ENCODE measurements around the gene HOATZ. TPM values are rescaled to one million over a fixed set of nuclear protein-coding genes. Genes with fewer than 3 reads are reported as not detected.

The HOATZ gene
- polyA plus RNA-seq, 1 experiment = 0.31 TPM

GRCh38 chr11:111524056-111524455, 9.5 kb downstream of the HOATZ start:
- CTCF ChIA-PET = interaction anchor here (0.6 kb wide), 1 partner anchor 1364 kb away, joined by 3 read pairs; no protein-coding TSS in a partner anchor
- no peaks in the 10 kb centered on the region for H3K9me3 ChIP-seq (ENCODE audit: control insufficient read depth, insufficient read depth, low read length)

DNA sequence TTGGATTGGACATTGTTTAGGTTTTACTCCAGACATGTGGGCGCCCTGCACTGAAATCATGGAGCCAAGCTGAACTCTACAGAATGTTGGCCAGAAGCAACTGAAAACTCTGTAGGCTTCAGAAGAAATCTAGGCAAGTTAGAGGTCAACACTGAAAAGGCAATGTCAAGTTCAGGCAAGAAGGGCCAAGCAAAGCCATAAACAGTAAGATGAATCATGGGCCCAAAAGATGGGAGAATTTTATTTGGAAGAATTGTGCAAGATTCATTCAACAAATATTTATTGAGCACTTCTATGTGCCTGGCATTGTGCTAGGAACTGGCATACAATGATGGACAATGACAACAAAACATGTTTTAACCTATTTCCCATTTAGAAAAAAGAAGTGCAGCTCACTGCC, 10.9 kb downstream of the HOATZ start:
- POLR2A ChIA-PET = no interaction called here
- CTCF ChIA-PET = no interaction called here
- no peak overlapping the region for H3K27ac ChIP-seq (ENCODE audit: low read depth, low read length)

More at GRCh38 chr11:111524056-111524455, 9.5 kb downstream of the HOATZ start:
- no peak for DNase-seq (ENCODE audit: low read depth, low spot score)
- no peak overlapping the region for H3K27ac ChIP-seq (ENCODE audit: low read depth, low read length)
- POLR2A ChIA-PET = no interaction called here
- no peak for TF ChIP-seq CTCF (IDR thresholded peaks at IDR 0.05; ENCODE audit: low read depth, low read length)
- no peaks in the 10 kb centered on the region for H3K27me3 ChIP-seq (ENCODE audit: control insufficient read depth, insufficient read depth, low read length)
- no peak overlapping the region for H3K4me3 ChIP-seq (ENCODE audit: low read depth, low read length)

DNA sequence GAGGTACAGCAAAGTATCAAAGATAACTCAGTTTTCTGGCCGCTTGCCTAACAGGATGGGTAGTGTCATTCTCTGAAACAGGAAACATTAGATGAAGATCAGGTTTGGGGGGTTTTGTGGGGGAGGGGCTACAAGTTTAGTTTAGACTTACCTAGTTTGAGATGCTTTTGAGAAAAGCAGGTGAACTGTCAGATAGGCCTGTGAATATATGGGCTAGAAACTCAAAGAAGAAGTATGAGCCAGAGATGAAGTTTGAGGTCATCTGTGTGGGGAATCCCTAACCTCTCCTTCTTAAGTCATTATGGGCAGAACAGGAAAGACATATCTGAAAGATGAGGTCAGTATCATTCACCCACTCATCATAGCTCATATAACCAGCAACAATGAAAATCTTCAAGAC, 11.9 kb downstream of the HOATZ start:
- ChIA-PET CTCF (no interaction called here), POLR2A (interaction anchor here (0.7 kb wide), 1 partner anchor 119 kb away, joined by 3 read pairs; no protein-coding TSS in a partner anchor)
- TF ChIP-seq CTCF (IDR thresholded peaks at IDR 0.05; ENCODE audit: low read depth, low read length) = no peak
- no peak overlapping the region for H3K27ac ChIP-seq (ENCODE audit: low read depth, low read length)
- no peak overlapping the region for H3K4me3 ChIP-seq (ENCODE audit: low read depth, low read length)
- no peaks in the 10 kb centered on the region for H3K9me3 ChIP-seq (ENCODE audit: control insufficient read depth, insufficient read depth, low read length)
- DNase-seq (ENCODE audit: low read depth, low spot score) = no peak
- H3K27me3 ChIP-seq (ENCODE audit: control insufficient read depth, insufficient read depth, low read length) = no peaks in the 10 kb centered on the region

More for the DNA sequence above, 10.9 kb downstream of the HOATZ start:
- DNase-seq (ENCODE audit: low read depth, low spot score) = no peak
- H3K4me3 ChIP-seq (ENCODE audit: low read depth, low read length) = no peak overlapping the region
- H3K9me3 ChIP-seq (ENCODE audit: control insufficient read depth, insufficient read depth, low read length) = no peaks in the 10 kb centered on the region
- no peak for TF ChIP-seq CTCF (IDR thresholded peaks at IDR 0.05; ENCODE audit: low read depth, low read length)
- no peaks in the 10 kb centered on the region for H3K27me3 ChIP-seq (ENCODE audit: control insufficient read depth, insufficient read depth, low read length)

DNA sequence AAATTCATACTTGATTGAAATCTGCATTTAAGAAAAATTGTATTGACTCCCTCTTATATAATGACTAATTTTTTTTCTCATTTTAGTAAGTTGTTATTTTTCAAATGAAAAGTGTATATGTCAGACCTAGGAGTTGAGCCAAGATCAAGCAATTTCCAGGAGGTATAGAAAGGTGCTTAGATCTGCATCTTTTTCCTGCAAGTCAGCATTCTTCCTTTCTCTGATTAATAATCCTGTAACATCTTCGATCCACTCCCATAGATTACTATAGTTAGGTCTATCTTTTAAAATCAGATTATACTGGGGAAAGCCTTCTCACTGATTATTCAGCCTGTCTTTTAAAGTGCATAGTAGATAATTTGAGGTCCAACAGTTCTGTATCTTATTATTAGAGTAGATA, 12.7 kb downstream of the HOATZ start:
- Histone ChIP-seq H3K27ac (ENCODE audit: low read depth, low read length) (no peak overlapping the region), H3K9me3 (ENCODE audit: control insufficient read depth, insufficient read depth, low read length) (no peaks in the 10 kb centered on the region), H3K27me3 (ENCODE audit: control insufficient read depth, insufficient read depth, low read length) (no peaks in the 10 kb centered on the region), H3K4me3 (ENCODE audit: low read depth, low read length) (no peak overlapping the region)
- no peak for DNase-seq (ENCODE audit: low read depth, low spot score)
- ChIA-PET POLR2A (no interaction called here), CTCF (no interaction called here)
- no peak for TF ChIP-seq CTCF (IDR thresholded peaks at IDR 0.05; ENCODE audit: low read depth, low read length)

- no peak for DNase-seq (ENCODE audit: low read depth, low spot score)
- Histone ChIP-seq H3K9me3 (ENCODE audit: control insufficient read depth, insufficient read depth, low read length) (no peaks in the 10 kb centered on the region), H3K27ac (ENCODE audit: low read depth, low read length) (no peak overlapping the region), H3K27me3 (ENCODE audit: control insufficient read depth, insufficient read depth, low read length) (no peaks in the 10 kb centered on the region), H3K4me3 (ENCODE audit: low read depth, low read length) (no peak overlapping the region)
- TF ChIP-seq CTCF (IDR thresholded peaks at IDR 0.05; ENCODE audit: low read depth, low read length) = peak; percentile 35
- POLR2A ChIA-PET = no interaction called here
- CTCF ChIA-PET = no interaction called here
These were observed 14.0 kb downstream of the HOATZ start for GRCh38 chr11:111528557-111528956.
